Mesangial cell (primary cell): ENCODE measurements around the gene TAAR2. TPM values are rescaled to one million over a fixed set of nuclear protein-coding genes. Genes with fewer than 3 reads are reported as not detected.

ENCODE experiments used
- total RNA-seq: library from RNA; depleted of rRNA; stranded (reverse); fragments of >200 nt; gene quantifications from 2 replicates; pipeline ENCODE4 v1.2.3, GENCODE V29; 2015

TAAR2 gene, protein sequence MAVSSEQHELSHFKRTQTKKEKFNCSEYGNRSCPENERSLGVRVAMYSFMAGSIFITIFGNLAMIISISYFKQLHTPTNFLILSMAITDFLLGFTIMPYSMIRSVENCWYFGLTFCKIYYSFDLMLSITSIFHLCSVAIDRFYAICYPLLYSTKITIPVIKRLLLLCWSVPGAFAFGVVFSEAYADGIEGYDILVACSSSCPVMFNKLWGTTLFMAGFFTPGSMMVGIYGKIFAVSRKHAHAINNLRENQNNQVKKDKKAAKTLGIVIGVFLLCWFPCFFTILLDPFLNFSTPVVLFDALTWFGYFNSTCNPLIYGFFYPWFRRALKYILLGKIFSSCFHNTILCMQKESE
- not detected in 2 replicates for total RNA-seq

DNA sequence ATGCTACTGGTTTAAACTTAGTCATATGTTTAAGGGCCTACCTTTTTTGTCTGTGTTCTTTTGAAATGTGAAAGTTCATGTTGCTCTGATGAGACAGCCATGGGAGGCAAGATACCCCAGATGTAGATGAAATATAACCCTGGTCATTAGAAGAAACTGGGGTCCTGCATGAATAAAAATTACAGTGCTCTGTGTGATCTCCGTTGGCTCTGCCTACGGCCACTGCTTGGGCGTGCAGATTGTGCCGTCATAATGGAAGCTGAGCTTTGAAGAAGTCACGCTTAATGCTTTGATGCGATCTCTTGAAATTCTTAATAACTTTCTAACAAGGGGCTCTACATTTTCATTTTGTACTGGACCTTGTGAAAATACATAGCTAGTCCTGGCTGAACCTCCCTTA is at the start of gene TAAR2:
TSS of gene TAAR2 (minus strand) at position 101 of the 400 bp plus-strand sequence. CDS start at position 101, 0 bp downstream.

DNA sequence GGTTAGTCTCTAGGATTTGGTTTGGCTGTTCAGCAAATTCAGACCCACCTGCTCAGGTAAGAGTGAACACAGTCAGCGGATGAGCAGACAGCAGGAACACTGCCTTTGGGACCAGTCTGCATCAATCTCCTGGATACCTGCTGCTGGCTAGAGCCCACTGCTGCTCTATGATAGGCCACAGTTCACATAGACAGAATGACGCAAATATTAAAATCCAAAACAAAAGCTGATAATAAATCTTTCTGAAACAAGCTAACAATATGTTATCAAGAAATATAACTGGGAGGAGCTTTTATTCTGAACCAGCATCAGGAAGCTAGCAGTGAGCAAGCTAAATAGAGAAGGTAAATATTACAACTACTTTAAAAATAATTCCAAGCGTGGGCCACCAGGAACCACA is 35.0 kb upstream of the TAAR2 start, which contains the start of gene TAAR1:
TSS of gene TAAR1 (minus strand) at position 101 of the 400 bp plus-strand sequence. CDS start 13,179 bp downstream, outside the sequence.

DNA sequence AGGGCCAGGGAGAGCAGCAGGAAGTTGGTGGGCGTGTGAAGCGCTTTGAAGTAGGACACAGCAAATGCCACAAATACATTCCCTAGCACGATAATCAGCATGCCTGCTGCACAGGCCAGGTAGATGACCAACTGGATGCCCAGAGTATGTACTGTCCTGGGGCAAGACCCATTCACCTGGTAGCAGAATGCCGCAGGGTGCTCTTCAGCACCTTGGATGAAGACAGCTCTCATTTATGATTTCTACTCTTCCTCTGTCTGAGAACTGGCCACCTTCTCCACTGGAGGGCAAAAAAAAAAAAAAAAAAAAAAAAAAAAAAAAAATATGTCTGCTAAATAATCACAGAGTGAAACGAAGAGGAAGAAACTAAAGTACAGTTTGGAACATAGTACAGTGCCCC is 34.6 kb downstream of the TAAR2 start, which contains the start of gene TAAR5:
TSS of gene TAAR5 (minus strand) at position 288 of the 400 bp plus-strand sequence. CDS start at position 233, 55 bp downstream.

DNA sequence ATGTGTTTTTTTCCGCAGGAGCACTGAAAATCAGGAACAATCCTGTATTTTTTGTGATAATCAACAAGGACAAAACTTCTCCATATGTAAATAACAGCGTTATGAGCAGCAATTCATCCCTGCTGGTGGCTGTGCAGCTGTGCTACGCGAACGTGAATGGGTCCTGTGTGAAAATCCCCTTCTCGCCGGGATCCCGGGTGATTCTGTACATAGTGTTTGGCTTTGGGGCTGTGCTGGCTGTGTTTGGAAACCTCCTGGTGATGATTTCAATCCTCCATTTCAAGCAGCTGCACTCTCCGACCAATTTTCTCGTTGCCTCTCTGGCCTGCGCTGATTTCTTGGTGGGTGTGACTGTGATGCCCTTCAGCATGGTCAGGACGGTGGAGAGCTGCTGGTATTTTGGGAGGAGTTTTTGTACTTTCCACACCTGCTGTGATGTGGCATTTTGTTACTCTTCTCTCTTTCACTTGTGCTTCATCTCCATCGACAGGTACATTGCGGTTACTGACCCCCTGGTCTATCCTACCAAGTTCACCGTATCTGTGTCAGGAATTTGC is 53.8 kb downstream of the TAAR2 start, which contains the start of gene TAAR6:
TSS of gene TAAR6 (plus strand) at position 102 of the 557 bp plus-strand sequence. CDS start at position 102, 0 bp downstream.

Other genes starting within 250 kb of the TAAR2 start
- gene MOXD1, start 222.8 kb downstream of the TAAR2 start, total RNA-seq = 50.0 and 115 TPM in 2 replicates
- 21.0 and 25.9 TPM in 2 replicates for gene STX7, start 111.2 kb downstream of the TAAR2 start, total RNA-seq
- not detected in 2 replicates for gene TAAR9, start 86.0 kb downstream of the TAAR2 start, total RNA-seq
- gene TAAR8, start 71.6 kb downstream of the TAAR2 start, total RNA-seq = not detected in 2 replicates
- not detected in 2 replicates for gene TAAR6, start 54.0 kb downstream of the TAAR2 start, total RNA-seq
- not detected in 2 replicates for gene TAAR5, start 34.5 kb downstream of the TAAR2 start, total RNA-seq
- gene TAAR1, start 34.9 kb upstream of the TAAR2 start, total RNA-seq = not detected in 2 replicates
- not detected in 2 replicates for gene VNN1, start 89.8 kb upstream of the TAAR2 start, total RNA-seq
- not detected in 2 replicates for gene VNN2, start 133.6 kb upstream of the TAAR2 start, total RNA-seq
- 3.4 and 5.2 TPM in 2 replicates for gene SLC18B1, start 174.4 kb upstream of the TAAR2 start, total RNA-seq
- 1,013 and 1,067 TPM in 2 replicates for gene RPS12, start 190.3 kb upstream of the TAAR2 start, total RNA-seq